Astrocyte of the hippocampus (primary cell): ENCODE measurements around the gene DOK6.

ENCODE experiments used
- DNase-seq: peaks from one replicate; pipeline ENCODE4 v3.0.0; 2011; ENCODE audit warnings: low read depth, low spot score

The DOK6 gene

GRCh38 chr18:69737851-69738250 is 337.2 kb downstream of the DOK6 start:
- DNase-seq = no peak

- no peak for DNase-seq
Observed at GRCh38 chr18:69747388-69747787, 346.7 kb downstream of the DOK6 start.

- no peak for DNase-seq
Observed at GRCh38 chr18:69752737-69753380, 352.2 kb downstream of the DOK6 start.

GRCh38 chr18:69754108-69754507 is 353.4 kb downstream of the DOK6 start:
- no peak for DNase-seq

- DNase-seq = no peak
Observed at GRCh38 chr18:69755041-69755440, 354.4 kb downstream of the DOK6 start.

GRCh38 chr18:69755856-69756496 is 355.3 kb downstream of the DOK6 start:
- DNase-seq = no peak

- DNase-seq = peak; percentile 48
Observed at GRCh38 chr18:69757733-69758132, 357.0 kb downstream of the DOK6 start.

GRCh38 chr18:69758458-69758857 is 357.8 kb downstream of the DOK6 start:
- DNase-seq = peak; percentile 20

- DNase-seq = no peak
Observed at GRCh38 chr18:69759046-69759445, 358.4 kb downstream of the DOK6 start.

- DNase-seq = no peak
Observed at GRCh38 chr18:69763002-69763401, 362.3 kb downstream of the DOK6 start.

GRCh38 chr18:69763821-69764220 is 363.1 kb downstream of the DOK6 start:
- DNase-seq = no peak

- no peak for DNase-seq
Observed at GRCh38 chr18:69770238-69770637, 369.6 kb downstream of the DOK6 start.

GRCh38 chr18:69774831-69775230 is 374.1 kb downstream of the DOK6 start:
- no peak for DNase-seq

GRCh38 chr18:69777248-69777647 is 376.6 kb downstream of the DOK6 start:
- DNase-seq = no peak

GRCh38 chr18:69778680-69779079 is 378.0 kb downstream of the DOK6 start:
- no peak for DNase-seq

- no peak for DNase-seq
Observed at GRCh38 chr18:69780851-69781250, 380.2 kb downstream of the DOK6 start.

- no peak for DNase-seq
Observed at GRCh38 chr18:69784815-69785214, 384.1 kb downstream of the DOK6 start.

GRCh38 chr18:69785466-69785865 is 384.8 kb downstream of the DOK6 start:
- DNase-seq = peak; percentile 59

- DNase-seq = no peak
Observed at GRCh38 chr18:69786427-69786826, 385.7 kb downstream of the DOK6 start.

- DNase-seq = peak; percentile 70
Observed at GRCh38 chr18:69787825-69788547, 387.3 kb downstream of the DOK6 start.

GRCh38 chr18:69789794-69790193 is 389.1 kb downstream of the DOK6 start:
- DNase-seq = no peak

GRCh38 chr18:69790649-69791048 is 390.0 kb downstream of the DOK6 start:
- DNase-seq = no peak

- DNase-seq = peak; percentile 46
Observed at GRCh38 chr18:69795791-69796190, 395.1 kb downstream of the DOK6 start.
